K562 (cell line): ENCODE data around the gene SEMA6B. TPM values are rescaled to one million over a fixed set of nuclear protein-coding genes. Genes with fewer than 3 reads are reported as not detected.

ENCODE experiments used
- ATAC-seq: fragments of 200-7000 bp; cut with Tn5 transposase; 3 replicates; pipeline ENCODE4 v1.9.1; 2020; ENCODE audit warnings: moderate library complexity
- BruUV-seq: library from RNA; stranded (reverse); fragments of 400-500 nt; replicated peaks from 2 replicates; lab custom pipeline; 2021; lab: Mats Ljungman, UMichigan
- CTCF ChIA-PET: fragments of 300-600 bp; formaldehyde crosslinking; extraction: SDS; loops from one replicate; lab custom pipeline; 2021; ENCODE audit warnings: low intra/inter-chr PET ratio; lab: Yijun Ruan, JAX
- POLR2A ChIA-PET: fragments of 300-600, 350-650 bp; sonication (Branson Sonifier 250); formaldehyde crosslinking; extraction: SDS; loops from one replicate; lab custom pipeline; 2021; ENCODE audit warnings: antibody characterized with exemption, inconsistent platforms; lab: Yijun Ruan, JAX
- DNase-seq, 4 experiments: peaks; one replicate each; pipeline versions ENCODE4 v3.0.0 to v3.0.0-alpha.2; 2011 to 2018; ENCODE audit warnings: low spot score in 3 of 4, mixed read lengths in 3 of 4; ENCODE audit errors: extremely low read depth in 1 of 4
- FAIRE-seq: peaks from 2 replicates; lab custom pipeline; 2011; peaks lifted over from hg19 to GRCh38; lab: Jason Lieb, UNC
- H2AFZ ChIP-seq: 2 replicates; pipeline ENCODE4 v1.6.0; 2011; ENCODE audit warnings: low read depth, low read length, control low read depth, inconsistent platforms
- H3K27ac ChIP-seq: fragments of 200-600 bp; 3 replicates; pipeline ENCODE4 v1.8.0; 2011; ENCODE audit warnings: low read depth, mild to moderate bottlenecking, control low read depth, inconsistent platforms, low read length, moderate library complexity, mixed read lengths; ENCODE audit errors: extremely low read depth
- H3K27me3 ChIP-seq, 2 experiments: fragments of 300-600 bp in 1 of 2; 2 replicates in 1 of 2; 3 replicates in 1 of 2; pipeline versions ENCODE4 v1.6.0 to v1.8.0; 2011; ENCODE audit warnings: inconsistent platforms in 2 of 2, low read length in 2 of 2, mild to moderate bottlenecking in 1 of 2, mixed read lengths in 1 of 2, moderate library complexity in 1 of 2; ENCODE audit not compliant: control insufficient read depth in 2 of 2, insufficient read depth in 2 of 2
- H3K36me3 ChIP-seq: fragments of 300-600 bp; 3 replicates; pipeline ENCODE4 v1.8.0; 2011; ENCODE audit warnings: mild to moderate bottlenecking, low read length, inconsistent platforms; ENCODE audit not compliant: control insufficient read depth, insufficient read depth
- H3K4me1 ChIP-seq, 2 experiments: fragments of 200-600 bp in 1 of 2; replicated peaks in 1 of 2; 2 replicates in 1 of 2; 3 replicates in 1 of 2; pipeline versions ENCODE4 v1.5.1 to v1.8.0; 2011; ENCODE audit warnings: inconsistent platforms in 2 of 2, low read length in 2 of 2, mild to moderate bottlenecking in 1 of 2, mixed read lengths in 1 of 2, moderate library complexity in 1 of 2; ENCODE audit not compliant: control insufficient read depth in 2 of 2, insufficient read depth in 2 of 2
- H3K4me2 ChIP-seq: 2 replicates; pipeline ENCODE4 v1.6.1; 2011; ENCODE audit warnings: low read length, control low read depth, inconsistent platforms, mixed read lengths; ENCODE audit not compliant: insufficient read depth
- H3K4me3 ChIP-seq: fragments of 200-600 bp; sonication (generic), shearing (Covaris generic); 2 replicates; pipeline ENCODE4 v1.5.1; 2016; ENCODE audit warnings: control low read depth, inconsistent platforms
- H3K79me2 ChIP-seq: fragments of 200-600 bp; 3 replicates; pipeline ENCODE4 v1.8.0; 2011; ENCODE audit warnings: low read length, inconsistent platforms; ENCODE audit not compliant: control insufficient read depth, insufficient read depth
- H3K9ac ChIP-seq, 2 experiments: 2 replicates each; pipeline versions ENCODE4 v1.6.0 to v1.6.1; 2011; ENCODE audit warnings: low read depth in 2 of 2, low read length in 2 of 2, control low read depth in 1 of 2, inconsistent platforms in 1 of 2, mild to moderate bottlenecking in 1 of 2, mixed read lengths in 1 of 2; ENCODE audit not compliant: insufficient read depth in 1 of 2
- H3K9me1 ChIP-seq: one replicate; pipeline ENCODE4 v1.6.0; 2011; ENCODE audit warnings: inconsistent platforms, mild to moderate bottlenecking, low read length, moderate library complexity; ENCODE audit not compliant: control insufficient read depth, insufficient read depth
- H3K9me3 ChIP-seq: replicated peaks from 2 replicates; pipeline ENCODE4 v1.5.1; 2011; ENCODE audit warnings: low read depth, low read length, inconsistent platforms; ENCODE audit not compliant: control insufficient read depth, insufficient read depth
- H4K20me1 ChIP-seq: replicated peaks from 2 replicates; pipeline ENCODE4 v1.6.1; 2011; ENCODE audit warnings: low read length, inconsistent platforms, mixed read lengths; ENCODE audit not compliant: control insufficient read depth, insufficient read depth
- BRCA1 ChIP-seq, 2 experiments: fragments of 450-650 bp in 1 of 2; sonication (generic) in 1 of 2; formaldehyde crosslinking in 1 of 2; IDR thresholded peaks; 2 replicates each; pipeline versions ENCODE4 v1.5.0 to v1.6.1; 2017 to 2020; ENCODE audit warnings: mild to moderate bottlenecking in 1 of 2, missing genetic modification reagents in 1 of 2
- BRD4 ChIP-seq: fragments of 200-600 bp; sonication (generic); IDR thresholded peaks from 2 replicates; pipeline ENCODE4 v1.6.1; 2017; ENCODE audit warnings: inconsistent platforms
- CBX3 ChIP-seq, 2 experiments: IDR thresholded peaks; 1 replicate in 1 of 2; 2 replicates in 1 of 2; pipeline ENCODE4 v1.6.1; 2012; ENCODE audit warnings: inconsistent platforms in 2 of 2, low read length in 2 of 2, borderline replicate concordance in 1 of 2, control low read depth in 1 of 2
- ELK3 ChIP-seq: fragments of 450-650 bp; formaldehyde crosslinking; IDR thresholded peaks from 2 replicates; pipeline ENCODE4 v1.4.0; 2020; ENCODE audit warnings: mild to moderate bottlenecking
- HDAC2 ChIP-seq: fragments of 450-650 bp; IDR thresholded peaks from 2 replicates; pipeline ENCODE4 v1.6.1; 2016; ENCODE audit warnings: mild to moderate bottlenecking
- JUNB ChIP-seq: fragments of 450-650 bp; formaldehyde crosslinking; conservative IDR thresholded peaks from 2 replicates; pipeline ENCODE4 v1.4.0; 2020; ENCODE audit warnings: mild to moderate bottlenecking
- MAX ChIP-seq: sonication (generic); formaldehyde crosslinking; IDR thresholded peaks from 2 replicates; pipeline ENCODE4 v1.9.0; 2022; ENCODE audit warnings: mild to moderate bottlenecking, missing genetic modification reagents
- NEUROD1 ChIP-seq: fragments of 150-350 bp; IDR thresholded peaks from 2 replicates; pipeline ENCODE4 v1.6.1; 2014; ENCODE audit warnings: borderline replicate concordance, low read length, low read depth; ENCODE audit not compliant: partially characterized antibody
- OTX1 ChIP-seq: fragments of 450-650 bp; formaldehyde crosslinking; IDR thresholded peaks from 2 replicates; pipeline ENCODE4 v1.4.0; 2022; ENCODE audit warnings: mild to moderate bottlenecking
- PCBP1 ChIP-seq: fragments of 200-400 bp; formaldehyde crosslinking; IDR thresholded peaks from 2 replicates; pipeline ENCODE4 v1.6.1; 2018; ENCODE audit warnings: mild to moderate bottlenecking, low read depth, low read length; ENCODE audit not compliant: poor library complexity, severe bottlenecking
- POLR2AphosphoS5 ChIP-seq: IDR thresholded peaks from 2 replicates; pipeline ENCODE4 v1.6.1; 2011; ENCODE audit warnings: mild to moderate bottlenecking, low read depth, low read length, moderate library complexity; ENCODE audit not compliant: control insufficient read depth, insufficient read depth
- PRMT5 ChIP-seq: sonication (generic); formaldehyde crosslinking; IDR thresholded peaks from 2 replicates; pipeline ENCODE4 v1.5.0; 2020; ENCODE audit warnings: missing genetic modification reagents
- SMARCB1 ChIP-seq: IDR thresholded peaks from 2 replicates; pipeline ENCODE4 v1.6.1; 2011; ENCODE audit warnings: improper control_type of control experiment, low read depth; ENCODE audit not compliant: insufficient read length
- TAF15 ChIP-seq: fragments of 200-400 bp; formaldehyde crosslinking; IDR thresholded peaks from 2 replicates; pipeline ENCODE4 v1.6.1; 2017; ENCODE audit warnings: mild to moderate bottlenecking, low read depth, low read length, moderate library complexity
- TFAP4 ChIP-seq: sonication (generic); formaldehyde crosslinking; IDR thresholded peaks from 2 replicates; pipeline ENCODE4 v1.8.0; 2022; ENCODE audit warnings: missing genetic modification reagents, mild to moderate bottlenecking, moderate library complexity, borderline replicate concordance
- TRIM24 ChIP-seq, 2 experiments: fragments of 450-650 bp; IDR thresholded peaks; 2 replicates each; pipeline ENCODE4 v1.6.1; 2016
- ZKSCAN1 ChIP-seq: fragments of 150-350 bp; IDR thresholded peaks from 2 replicates; pipeline ENCODE4 v1.6.1; 2016; ENCODE audit warnings: low read depth, low read length
- ZNF184 ChIP-seq: sonication (generic); formaldehyde crosslinking; IDR thresholded peaks from 2 replicates; pipeline ENCODE4 v1.5.0; 2020; ENCODE audit warnings: missing genetic modification reagents
- ZNF280A ChIP-seq: fragments of 450-650 bp; IDR thresholded peaks from 2 replicates; pipeline ENCODE4 v1.6.1; 2018; ENCODE audit warnings: mild to moderate bottlenecking, low read depth; ENCODE audit not compliant: partially characterized antibody
- ZNF384 ChIP-seq: IDR thresholded peaks from 2 replicates; pipeline ENCODE4 v1.6.1; 2012; ENCODE audit warnings: low read depth, low read length, improper control_type of control experiment
- WGBS: fragments of 100-300 bp; shearing (Covaris generic); methylation state at CpG from one replicate; pipeline ENCODE4 v1.1.6; 2016; ENCODE audit warnings: low coverage, mixed read lengths; ENCODE audit not compliant: insufficient coverage; ENCODE audit errors: missing lambda C conversion rate; 5-methylcytosine and 5-hydroxymethylcytosine counted together
- in situ Hi-C: fragments of 300-500 bp; cut with MboI; formaldehyde crosslinking; loops from 4 replicates; pipeline ENCODE4 v1.15.0; 2018; ENCODE audit warnings: inconsistent platforms, mixed read lengths
- intact Hi-C: fragments of 100-400 bp; cut with micrococcal nuclease; formaldehyde crosslinking; loops from 2 replicates; pipeline ENCODE4 v1.14.2; 2022
- polyA plus RNA-seq, 8 experiments: library from polyadenylated mRNA; depleted of rRNA in 4 of 8; stranded (reverse) in 5 of 8; unstranded in 3 of 8; fragments of >200 nt; fragmentation: Nextera tagmentation in 2 of 8; fragmentation: Illumina TruSeq in 1 of 8; extraction: Ambion mirVana in 2 of 8; extraction: Trizol in 1 of 8; gene quantifications; 2 replicates each; pipeline versions ENCODE4 v1.2.1 to v1.2.3, GENCODE V29; 2011 to 2014; ENCODE audit warnings: inconsistent platforms in 1 of 8, missing spikeins in 1 of 8
- total RNA-seq, 7 experiments: library from RNA; depleted of rRNA in 6 of 7; stranded (reverse); fragments of >200 nt in 6 of 7; fragmentation: Illumina TruSeq in 2 of 7; extraction: Trizol in 2 of 7; gene quantifications; 2 replicates each; pipeline versions ENCODE4 v1.2.1 to v1.2.3, GENCODE V29; 2011 to 2021; ENCODE audit warnings: low replicate concordance in 1 of 7

Gene SEMA6B
- total and polyA plus RNA-seq, 9 of the 15 experiments (the other 6 are each of a cell fraction or from before 2014, with no cell fraction given): 0.65 to 4.6 (median 2.5) TPM; not detected in 2

- Histone ChIP-seq H3K36me3 (no peaks in the 10 kb centered on the region), H3K27me3 (no peaks in the 10 kb centered on the region), H3K9ac (peak overlapping the region in 1 of 2 experiments; percentile 65; a peak in 2 of 4 replicates), H3K4me2 (peak overlapping the region; percentile 1; the same call in 1 of the 2 replicates), H2AFZ (peak overlapping the region; percentile 25; the same call in 1 of the 2 replicates), H3K9me3 (no peaks in the 10 kb centered on the region), H4K20me1 (no peaks in the 10 kb centered on the region; the same call in 1 of the 2 replicates), H3K79me2 (no peaks in the 10 kb centered on the region), H3K4me3 (no peak overlapping the region), H3K4me1 (peaks cover 0 to 22% of the 10 kb centered on the region in 2 experiments; a peak in 2 of 5 replicates), H3K27ac (no peak overlapping the region), H3K9me1 (peaks cover 2% of the 10 kb centered on the region)
- intact Hi-C loops: no loop called here
- CTCF ChIA-PET: no interaction called here
- in situ Hi-C loops: no loop called here
- ATAC-seq (peak; percentile 95), FAIRE-seq (peak; percentile 56), DNase-seq (peak; percentile 79 to 87 (median 86))
- POLR2A ChIA-PET: interaction anchor here (0.7 to 2.0 kb wide), 4 partner anchors 11 to 366 kb away, joined by 3 to 6 read pairs (median 4); no protein-coding TSS in a partner anchor
- no TSS peak for BruUV-seq
- WGBS: 7% methylated on average over 14 of the region's 14 CpGs
- no peak for TF ChIP-seq TAF15
- no peak for TF ChIP-seq MAX (CRISPR knock-in tag)
- TF ChIP-seq TFAP4 (CRISPR knock-in tag): peak; percentile 69; the same call in 1 of the 2 replicates
- no peak for TF ChIP-seq BRCA1 (IDR thresholded peaks at IDR 0.05)
- no peak for TF ChIP-seq BRCA1 (CRISPR knock-in tag; IDR thresholded peaks at IDR 0.05)
- TF ChIP-seq OTX1: no peak
- TF ChIP-seq NEUROD1: peak; percentile 13
- no peak for TF ChIP-seq ZNF280A
- no peak for TF ChIP-seq ELK3
- no peak for TF ChIP-seq ZNF384
- TF ChIP-seq TRIM24 (IDR thresholded peaks at IDR 0.05): no peak
- no peak for TF ChIP-seq BRD4
- no peak for TF ChIP-seq SMARCB1
- TF ChIP-seq POLR2AphosphoS5: no peak
- TF ChIP-seq HDAC2: peak; percentile 81
- no peak for TF ChIP-seq JUNB (CRISPR knock-in tag)
- TF ChIP-seq ZKSCAN1: peak; percentile 66; the same call in 1 of the 2 replicates
- TF ChIP-seq CBX3 (IDR thresholded peaks at IDR 0.05; ENCODE audit: borderline replicate concordance in 1 of 2, low read length in 2 of 2): peak in 1 of 2 experiments; percentile 85; a peak in 2 of 3 replicates
- no peak for TF ChIP-seq ZNF184 (CRISPR knock-in tag)
- no peak for TF ChIP-seq PRMT5 (CRISPR knock-in tag)
- no peak for TF ChIP-seq PCBP1
Observed at GRCh38 chr19:4567584-4568071, 8.1 kb upstream of the SEMA6B start.
